Right kidney (tissue), 1 donor: Measurements from ENCODE around the gene NAALADL2.

Experiments
- DNase-seq: peaks from one replicate; pipeline ENCODE4 v3.0.0-alpha.2; 2016

The NAALADL2 gene

DNA sequence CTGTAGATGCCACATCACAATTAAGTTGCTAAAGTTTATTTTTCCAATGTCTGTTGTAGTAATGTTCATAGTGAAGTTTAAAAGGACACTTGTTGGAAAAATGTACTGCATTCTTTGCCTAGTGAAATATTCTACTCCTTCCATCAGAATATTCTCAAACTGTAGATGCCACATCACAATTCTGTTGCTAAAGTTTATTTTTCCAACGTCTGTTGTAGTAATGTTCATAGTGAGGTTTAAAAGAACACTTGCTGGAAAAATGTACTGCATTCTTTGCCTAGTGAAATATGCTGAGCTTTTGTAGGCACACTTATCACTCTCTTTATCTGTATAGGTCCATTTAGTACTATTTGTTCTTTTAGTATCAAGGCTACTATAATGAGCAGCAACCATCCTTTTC, 836.1 kb downstream of the NAALADL2 start:
- DNase-seq = no peak

DNA sequence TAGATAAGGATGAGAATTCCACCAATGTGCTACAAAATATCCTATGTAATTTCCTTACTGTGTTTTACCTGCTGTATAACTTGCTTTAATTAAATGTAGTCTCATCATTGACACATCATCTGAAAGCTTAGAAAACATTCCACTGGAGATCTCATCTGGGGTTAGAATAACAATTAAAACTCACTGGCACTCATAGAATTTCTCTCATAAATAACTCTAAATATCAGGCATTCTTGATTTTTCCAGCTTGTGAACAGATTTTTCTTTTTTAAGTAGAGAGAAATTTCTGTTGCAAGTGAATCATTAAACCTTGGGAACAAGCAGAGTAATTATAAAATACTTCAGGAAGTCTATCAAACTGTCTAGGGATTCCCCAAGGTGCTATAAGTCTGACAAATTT, 843.8 kb downstream of the NAALADL2 start:
- peak; percentile 1 for DNase-seq

DNA sequence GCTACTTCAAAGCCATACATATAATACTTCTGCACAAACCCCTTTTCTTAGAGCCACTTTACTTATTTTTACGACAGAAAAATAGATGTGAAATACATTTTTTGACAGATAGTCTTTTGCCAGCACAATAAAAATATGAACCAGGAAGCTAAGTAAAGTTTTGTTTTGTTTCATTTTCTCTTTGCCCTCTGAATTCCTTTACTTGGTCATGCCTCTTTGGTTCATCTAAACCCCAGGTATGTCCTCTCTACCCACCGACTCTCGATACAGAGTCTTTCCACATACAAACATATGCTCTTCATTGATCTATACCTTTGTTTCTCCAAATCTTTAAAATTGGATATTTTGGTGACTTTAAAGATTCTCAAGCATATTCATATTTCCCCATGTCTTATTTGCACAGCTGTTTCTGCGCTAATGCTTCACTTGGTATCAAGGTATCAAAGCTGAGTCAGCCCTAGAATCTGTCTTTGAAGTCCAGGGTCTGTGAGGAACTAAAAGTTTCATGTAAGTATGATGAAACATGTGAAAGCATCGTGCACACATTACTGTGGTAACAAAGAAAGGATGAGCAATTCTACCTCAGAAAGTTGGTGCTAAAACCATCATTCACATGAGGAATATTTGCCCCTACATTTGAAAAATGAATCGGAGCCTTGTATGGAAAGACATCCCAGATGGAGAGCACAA, 845.4 kb downstream of the NAALADL2 start:
- no peak for DNase-seq

DNA sequence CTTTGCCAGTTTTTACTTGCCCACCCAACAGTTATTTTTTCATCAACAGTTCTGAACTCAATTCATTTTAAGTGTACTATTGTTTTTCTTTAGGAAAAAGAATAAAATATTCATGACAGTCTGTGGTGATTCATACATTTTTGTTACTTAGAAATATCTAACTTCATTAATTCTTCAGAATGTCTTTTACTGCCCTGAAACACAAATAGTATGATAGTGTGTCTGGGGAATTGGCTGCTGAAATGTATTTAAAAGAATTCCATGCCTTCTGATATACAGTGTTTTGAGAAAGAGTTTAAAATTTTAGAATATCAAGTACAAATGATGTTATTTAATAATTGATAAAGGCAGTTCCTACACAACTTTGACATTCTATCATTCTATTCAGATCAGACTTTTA, 854.1 kb downstream of the NAALADL2 start:
- DNase-seq = no peak

DNA sequence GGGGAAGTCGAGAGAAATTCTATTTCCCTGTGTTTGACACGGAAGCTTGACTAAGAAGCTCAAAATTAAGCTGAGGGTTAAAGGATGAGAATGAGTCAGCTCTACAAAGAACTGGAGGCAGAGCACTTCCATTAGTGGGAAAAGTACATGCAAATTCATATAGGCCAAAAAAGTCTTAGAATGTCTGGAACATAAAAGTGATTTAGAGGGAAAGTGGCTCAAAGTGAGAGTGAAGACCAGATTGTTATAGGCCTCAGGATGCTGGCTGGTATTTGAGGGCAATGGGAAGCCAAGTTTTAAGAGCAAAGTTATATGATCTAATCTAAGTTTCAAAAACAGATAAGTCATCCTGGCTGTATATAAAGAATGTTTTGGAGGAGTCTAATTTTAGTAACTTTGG, 857.3 kb downstream of the NAALADL2 start:
- no peak for DNase-seq

DNA sequence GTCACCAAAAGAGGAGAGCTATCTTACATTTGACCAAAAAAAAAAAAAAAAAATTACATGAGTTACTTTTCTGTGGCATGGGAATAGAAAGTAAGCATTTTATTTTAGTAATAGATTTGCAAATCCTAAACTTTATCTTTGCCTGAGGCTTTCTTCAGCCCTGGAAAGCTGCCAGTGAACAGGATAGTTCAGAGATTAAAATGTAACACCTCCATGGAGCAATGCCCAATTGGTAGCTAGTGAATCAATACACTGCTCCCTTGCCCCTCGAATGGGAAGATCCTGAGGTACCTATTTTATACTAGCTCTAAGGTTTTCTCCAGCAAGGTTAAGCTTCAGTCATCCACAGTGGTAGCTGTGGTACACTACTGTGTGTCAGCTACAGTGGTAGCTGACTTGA, 867.1 kb downstream of the NAALADL2 start:
- DNase-seq = no peak

DNA sequence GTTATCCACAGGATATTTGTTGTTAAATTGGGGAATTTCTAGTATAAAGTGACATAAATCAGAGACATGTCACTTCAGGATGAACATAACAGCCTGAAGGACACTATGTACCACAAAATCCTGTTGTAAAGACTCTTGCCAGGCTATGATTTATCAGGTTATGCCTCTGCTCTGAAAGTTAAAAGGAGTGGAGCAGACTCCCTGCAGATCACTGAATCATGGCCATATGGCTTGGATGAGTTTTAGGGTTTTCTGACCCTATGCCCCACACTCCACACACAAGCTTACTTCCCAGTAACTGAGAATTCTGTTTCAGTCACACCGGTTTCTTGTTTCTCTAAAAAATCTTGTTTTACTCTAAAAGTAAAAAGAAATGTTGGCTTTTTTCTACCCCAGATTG, 869.4 kb downstream of the NAALADL2 start:
- DNase-seq = no peak

DNA sequence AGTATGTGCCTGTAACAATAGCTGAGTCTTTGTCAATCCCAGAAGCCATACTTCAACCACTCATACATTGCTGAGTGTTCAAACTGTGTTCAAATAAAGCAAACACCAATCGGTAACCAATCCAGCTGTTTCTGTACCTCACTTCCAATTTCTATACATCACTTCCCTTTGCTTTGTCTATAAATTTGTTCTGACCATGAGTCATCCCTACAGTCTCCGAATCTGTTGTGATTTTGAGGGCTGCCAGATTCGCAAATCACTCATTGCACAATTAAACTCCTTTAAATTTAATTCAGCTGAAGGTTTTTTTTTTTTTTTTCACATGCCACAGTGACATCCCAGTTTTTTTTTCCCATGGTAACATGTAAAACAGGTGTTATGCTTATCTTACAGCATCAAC, 870.3 kb downstream of the NAALADL2 start:
- DNase-seq = no peak

DNA sequence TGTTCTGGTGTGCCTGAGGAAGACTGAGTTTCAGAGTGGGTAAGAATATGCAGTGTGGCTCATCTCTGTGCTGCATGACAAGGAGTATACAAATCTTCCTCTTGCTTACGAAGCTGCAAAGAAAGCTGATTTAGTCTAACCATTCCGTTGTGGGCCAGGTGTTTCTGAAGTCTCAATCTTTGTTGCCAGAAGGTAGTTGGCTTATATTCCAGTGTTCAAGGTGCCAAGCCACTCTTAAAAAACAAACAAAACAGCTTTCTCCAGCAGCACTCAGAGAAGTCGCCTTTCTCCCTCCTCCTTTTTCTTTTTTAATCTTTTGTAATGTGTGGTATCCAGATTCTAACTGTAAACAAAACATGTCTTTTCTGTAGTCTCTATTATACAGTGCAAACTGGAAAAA, 872.4 kb downstream of the NAALADL2 start:
- DNase-seq = no peak

DNA sequence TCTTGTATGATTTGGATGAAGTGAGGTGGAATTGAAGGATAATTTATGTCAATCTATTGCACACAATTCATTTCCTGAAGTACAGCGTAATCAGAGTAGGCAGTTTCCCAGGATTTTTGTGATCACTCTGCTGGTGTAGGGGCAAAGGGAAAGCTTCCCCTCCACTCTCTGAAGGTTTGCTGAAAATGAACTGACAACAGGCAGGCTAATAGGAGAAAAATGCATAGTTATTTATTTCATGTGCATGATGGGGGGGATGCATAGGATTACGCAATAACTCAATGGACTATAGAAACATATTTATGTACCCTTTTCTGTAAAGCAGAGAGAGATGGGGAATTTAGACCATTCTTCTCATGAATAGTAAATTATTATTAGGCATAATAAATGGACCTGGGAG, 872.9 kb downstream of the NAALADL2 start:
- no peak for DNase-seq

DNA sequence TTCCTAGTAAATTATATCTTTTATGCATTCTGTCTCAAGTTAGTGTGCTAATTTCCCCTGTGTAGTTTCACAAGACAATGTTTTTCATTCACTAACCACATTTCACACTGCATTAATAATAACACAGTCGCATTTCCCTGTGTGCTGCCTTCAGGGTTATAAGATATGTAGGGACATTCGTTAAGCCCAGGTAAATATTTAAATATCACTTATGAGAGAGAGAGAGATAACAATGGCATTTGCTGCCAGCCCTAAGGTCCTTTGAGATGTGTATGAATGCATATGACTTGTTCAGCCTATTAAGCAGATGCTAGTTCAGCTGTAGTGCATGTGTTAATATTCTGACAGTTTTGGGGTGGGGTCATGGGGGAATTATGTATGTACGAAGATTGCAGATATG, 876.7 kb downstream of the NAALADL2 start:
- no peak for DNase-seq

DNA sequence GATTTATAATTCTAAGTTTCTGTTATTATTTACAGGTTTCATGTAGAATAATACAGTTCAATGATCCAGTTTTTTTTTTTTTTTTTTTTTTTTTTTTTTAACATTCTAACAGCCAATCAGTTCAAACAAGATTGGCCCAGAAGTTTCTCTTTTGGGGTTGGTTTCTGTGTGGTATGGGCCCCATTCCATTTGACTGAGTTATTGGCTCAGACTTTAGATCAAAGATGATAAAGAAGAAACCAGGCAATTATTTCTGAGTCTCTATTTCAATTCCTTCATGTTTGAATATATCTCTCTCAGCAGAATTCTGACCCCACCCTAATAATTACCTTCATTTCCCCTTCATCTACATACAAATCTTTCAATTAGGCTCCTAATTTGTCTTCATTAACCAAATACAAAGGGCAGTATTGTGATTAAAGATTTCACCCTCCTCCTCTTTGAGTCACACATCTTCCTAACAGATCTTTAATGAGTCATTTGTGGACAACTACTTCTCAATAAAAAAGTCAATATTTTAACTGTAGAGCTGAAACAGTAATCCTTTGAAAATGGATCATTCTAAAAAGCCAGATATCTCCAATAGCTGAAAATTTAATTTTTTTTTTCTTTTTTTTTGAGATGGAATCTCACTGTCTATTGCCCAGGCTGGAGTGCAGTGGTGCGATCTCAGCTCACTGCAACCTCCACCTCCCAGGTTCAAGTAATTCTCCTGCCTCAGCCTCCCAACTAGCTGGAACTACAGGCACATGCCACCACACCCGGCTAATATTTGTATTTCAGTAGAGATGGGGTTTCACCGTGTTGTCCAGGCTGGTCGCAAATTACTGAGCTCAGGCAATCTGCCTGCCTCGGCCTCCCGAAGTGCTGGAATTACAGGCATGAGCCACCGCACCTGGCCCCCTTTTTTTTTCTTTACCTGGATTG, 878.8 kb downstream of the NAALADL2 start:
- DNase-seq = no peak

DNA sequence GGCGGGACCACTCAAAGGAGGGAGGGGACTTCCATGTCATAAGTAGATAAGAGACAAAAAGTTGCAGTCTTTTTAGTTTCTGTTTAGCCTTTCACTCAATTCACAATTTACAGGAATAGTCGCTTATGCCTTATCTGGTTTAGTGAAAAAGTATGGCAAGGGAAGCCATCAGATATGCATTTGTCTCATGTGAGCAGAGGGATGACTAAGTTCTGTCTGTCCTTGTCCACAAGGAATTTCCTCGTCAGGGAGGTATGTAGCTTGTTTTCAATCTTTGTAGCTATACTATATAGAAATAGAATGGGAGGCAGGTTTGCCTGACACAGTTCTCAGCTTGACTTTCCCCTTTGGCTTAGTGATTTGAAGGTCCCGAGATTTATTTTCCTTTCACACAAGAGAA, 882.8 kb downstream of the NAALADL2 start:
- no peak for DNase-seq

DNA sequence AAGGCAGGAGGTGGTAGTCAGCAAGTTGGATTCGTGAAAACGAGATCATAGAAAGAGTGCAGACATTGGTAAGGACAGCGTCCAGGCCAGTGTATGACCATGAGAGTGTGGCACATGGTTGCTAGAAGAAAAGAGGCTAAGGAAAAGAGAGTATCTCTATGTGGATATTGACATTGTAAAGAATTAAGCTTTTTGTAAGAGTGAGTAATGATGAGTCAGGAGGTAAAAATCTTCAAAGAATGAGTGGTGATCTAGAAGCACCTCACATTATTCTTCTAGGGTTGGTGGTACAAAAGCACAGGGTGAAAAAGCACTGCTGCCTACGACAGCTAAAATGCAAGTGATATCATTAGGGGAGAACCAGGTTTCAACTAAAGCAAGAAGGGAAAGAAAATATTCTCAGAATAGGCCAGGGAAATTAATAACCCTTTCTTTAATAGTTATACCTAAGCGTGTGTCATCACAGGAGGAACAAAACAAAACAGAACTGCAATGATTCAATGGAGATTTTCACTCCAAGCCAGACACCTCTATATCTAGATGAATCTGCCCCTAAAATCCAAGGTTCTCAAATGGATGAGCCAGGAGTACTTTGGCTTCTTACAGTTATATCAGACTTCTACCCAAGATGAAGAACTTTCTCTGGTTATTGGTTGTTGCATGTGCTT, 884.7 kb downstream of the NAALADL2 start:
- no peak for DNase-seq

DNA sequence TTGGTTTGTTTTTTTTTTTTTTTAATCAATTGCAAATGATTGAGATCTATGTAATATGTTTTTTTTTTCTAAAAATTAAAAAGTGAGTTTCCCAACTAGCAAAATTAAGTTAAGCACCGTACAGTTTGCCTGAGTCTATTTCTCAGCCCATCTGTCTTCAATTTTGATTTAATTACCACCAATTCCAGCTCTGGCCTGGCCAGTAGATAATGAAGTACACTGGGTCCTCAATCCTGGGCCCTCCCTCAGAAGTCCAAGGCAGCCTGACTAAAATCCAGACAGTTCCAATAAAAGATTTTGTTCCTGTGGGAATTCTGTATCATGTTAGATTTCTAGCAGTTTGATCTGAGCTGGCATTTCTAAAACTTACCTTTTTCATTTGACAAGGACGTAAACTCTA, 887.2 kb downstream of the NAALADL2 start:
- no peak for DNase-seq

DNA sequence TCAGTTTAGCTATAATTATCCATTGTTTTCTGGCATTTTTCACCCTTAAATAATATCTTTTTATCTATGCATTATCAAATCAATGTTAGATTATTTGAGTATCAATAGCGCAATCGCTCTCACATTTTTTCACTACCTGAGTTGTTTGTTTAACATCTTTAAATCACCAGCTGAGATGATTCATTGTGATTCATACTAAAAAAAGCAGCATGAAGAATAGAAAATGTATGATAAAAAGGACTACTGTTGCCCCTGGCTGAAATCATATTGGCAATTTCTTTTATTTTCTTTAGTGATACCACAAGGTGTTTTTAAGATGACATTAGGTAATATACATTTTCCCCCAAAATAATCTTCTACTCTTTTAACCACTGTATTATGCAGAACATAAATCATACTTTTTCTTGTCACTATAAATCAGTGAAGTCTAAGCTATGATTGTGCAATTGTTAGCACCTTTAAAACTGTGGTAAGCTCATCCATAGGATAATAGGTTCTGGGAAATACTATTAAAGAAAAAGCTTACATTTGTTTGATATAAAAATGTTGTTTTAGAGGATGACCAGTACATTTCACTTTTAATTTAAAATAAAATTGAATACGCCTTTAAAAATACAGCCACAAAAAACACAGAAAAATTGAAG, 889.1 kb downstream of the NAALADL2 start:
- no peak for DNase-seq

DNA sequence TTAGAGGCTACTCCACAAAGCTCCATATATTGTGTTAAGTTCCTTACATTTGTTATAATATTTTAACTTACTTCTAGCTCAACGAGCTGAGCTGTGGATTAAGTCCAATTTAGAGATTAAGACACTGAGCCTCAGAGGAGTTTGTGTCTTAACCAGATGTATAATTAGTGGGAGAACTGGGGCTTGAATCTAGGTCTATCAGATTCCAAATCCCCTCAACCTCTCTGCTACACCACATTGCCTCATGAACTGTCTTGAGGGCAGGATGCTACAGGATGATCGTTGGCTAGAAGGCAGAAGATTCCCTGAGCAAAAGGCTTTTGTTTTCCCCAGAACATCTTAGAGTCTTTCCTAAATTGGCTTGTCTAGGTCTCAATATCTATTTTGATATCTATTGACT, 890.8 kb downstream of the NAALADL2 start:
- no peak for DNase-seq

DNA sequence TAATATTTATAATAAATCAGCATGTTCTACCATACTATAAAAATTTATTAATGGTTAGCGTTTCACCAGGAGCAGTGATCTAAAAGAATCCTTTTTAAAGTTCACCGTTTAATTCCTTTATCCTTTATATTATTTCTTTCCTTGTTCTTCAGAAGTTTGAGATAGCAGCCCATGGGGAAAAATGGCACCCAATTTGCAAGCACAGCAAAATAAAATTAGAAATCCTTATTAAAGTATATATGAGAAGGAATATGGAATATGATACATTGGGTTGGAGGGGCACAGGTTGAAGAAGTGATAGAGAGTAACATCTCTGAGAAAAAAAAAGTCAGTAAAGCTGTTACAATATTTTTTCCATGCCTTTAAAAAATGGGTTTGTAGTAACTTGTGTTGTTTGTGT, 892.0 kb downstream of the NAALADL2 start:
- no peak for DNase-seq

DNA sequence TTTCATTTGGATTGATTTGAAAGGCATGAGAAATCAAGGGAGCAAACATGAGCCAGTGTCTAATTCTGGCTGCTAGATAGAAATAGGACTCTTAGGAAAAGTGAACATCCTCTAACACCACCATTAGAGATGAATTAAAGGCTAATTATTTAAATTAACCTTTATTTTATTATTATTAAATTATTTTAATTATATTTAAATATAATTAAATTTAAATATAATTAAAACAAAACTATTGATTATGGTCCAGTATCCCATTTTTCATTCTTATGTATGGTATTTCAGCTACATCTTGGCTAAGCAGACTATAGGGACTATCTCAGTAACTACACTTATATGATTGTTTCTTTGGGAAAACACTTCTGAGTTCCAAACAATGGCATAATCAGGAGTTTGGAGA, 904.8 kb downstream of the NAALADL2 start:
- DNase-seq = no peak

DNA sequence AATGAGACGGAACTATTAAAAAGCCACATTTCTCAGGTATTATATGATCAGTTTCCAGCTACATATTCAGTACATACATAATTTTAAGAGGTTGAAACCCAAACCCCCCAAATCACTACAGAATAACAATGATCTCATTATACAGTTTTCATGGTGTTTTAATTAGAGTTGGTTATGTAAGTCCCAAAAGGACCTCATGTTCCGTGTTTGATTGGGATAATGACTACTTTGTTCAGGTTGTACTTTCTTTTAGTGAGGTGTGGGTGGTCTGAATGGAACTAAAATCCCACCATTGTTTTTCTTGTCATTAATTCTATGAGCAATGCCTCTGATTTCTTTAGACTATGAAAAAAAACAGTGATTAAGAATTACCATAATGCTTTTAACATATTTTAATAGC, 905.6 kb downstream of the NAALADL2 start:
- no peak for DNase-seq

DNA sequence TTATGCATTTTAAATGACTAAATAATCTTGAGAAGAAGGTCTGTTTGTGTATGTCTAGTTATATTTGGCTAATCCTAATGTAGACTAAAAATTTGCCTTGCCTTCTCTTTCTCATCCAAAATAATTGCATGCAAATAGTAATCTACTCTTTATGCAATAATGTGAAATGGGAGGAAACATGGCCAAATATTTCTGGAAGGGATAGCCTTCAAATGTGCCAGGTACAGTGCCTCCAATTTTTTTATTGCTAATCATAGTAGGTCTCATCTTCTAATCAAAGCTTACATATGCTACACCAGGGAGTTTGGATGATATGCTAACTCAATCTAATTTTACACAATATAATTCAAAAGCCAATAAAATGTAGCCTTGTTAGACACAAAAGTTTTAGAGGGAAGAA, 911.3 kb downstream of the NAALADL2 start:
- DNase-seq = no peak

DNA sequence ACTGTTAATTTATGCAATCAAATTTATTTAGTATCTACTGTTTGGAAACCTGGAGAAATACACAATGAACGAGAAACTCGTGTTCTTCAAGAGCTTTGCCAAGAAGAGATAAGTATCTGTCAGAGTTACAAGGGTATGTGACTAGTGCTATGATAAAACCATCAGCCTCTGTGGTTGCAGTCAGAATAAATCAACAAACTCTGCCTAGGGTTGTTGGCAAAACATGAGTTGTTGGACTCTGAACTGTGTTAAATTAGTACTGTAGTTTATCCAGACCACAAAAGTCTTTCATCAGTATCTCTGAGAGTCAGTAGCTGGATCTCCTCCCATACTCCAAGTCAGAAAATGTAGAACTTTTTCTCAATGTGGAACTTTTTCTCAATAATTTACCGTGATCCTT, 918.4 kb downstream of the NAALADL2 start:
- DNase-seq = no peak

DNA sequence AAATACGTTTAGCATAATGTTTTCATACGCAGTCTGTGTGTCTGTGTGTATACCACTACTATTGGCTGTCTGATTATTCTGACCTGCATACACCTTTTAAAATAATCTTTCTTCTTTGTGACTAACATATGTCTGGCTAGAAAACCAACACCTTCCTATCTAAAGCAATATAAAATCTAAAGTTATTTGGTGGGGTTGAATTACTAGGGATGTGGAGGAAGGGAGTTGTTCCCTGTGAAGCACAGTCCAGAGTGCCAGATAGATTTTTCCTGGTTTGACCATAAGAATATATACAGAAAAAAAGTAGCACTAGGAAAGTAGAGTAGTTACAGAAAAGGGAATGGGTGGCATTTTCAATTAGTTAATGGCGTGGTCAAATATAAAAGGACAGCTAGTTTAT, 918.8 kb downstream of the NAALADL2 start:
- DNase-seq = no peak
